CD4-positive, alpha-beta T cell (primary cell): Measurements from ENCODE around the gene PTPRD. TPM values are rescaled to one million over a fixed set of nuclear protein-coding genes. Genes with fewer than 3 reads are reported as not detected.

Experiments
- ATAC-seq: fragments of 200-7000 bp; cut with Tn5 transposase; one replicate; pipeline ENCODE4 v1.10.0; 2022; ENCODE audit warnings: mild to moderate bottlenecking; ENCODE audit not compliant: poor library complexity
- CTCF ChIA-PET: fragments of 350-600 bp; sonication (Branson Sonifier 250); formaldehyde crosslinking; loops from one replicate; lab custom pipeline; 2021; ENCODE audit warnings: antibody characterized with exemption, inconsistent platforms; lab: Charles Lee
- POLR2A ChIA-PET: fragments of 350-600 bp; sonication (Branson Sonifier 250); formaldehyde crosslinking; loops from one replicate; lab custom pipeline; 2021; ENCODE audit warnings: antibody characterized with exemption, inconsistent platforms; lab: Charles Lee
- DNase-seq, 14 experiments: peaks; one replicate each; pipeline ENCODE4 v3.0.0-alpha.2; 2013 to 2020; ENCODE audit warnings: mixed read lengths in 2 of 14
- H3K27ac ChIP-seq, 2 donors: one replicate each; pipeline versions ENCODE4 v1.5.1 to v1.7.0; 2013; ENCODE audit warnings: low read length in 2 of 2, low read depth in 1 of 2, mild to moderate bottlenecking in 1 of 2
- H3K27me3 ChIP-seq, 2 experiments: 1 replicate in 1 of 2; 2 replicates in 1 of 2; pipeline versions ENCODE4 v1.6.1 to v1.7.0; 2013; ENCODE audit warnings: low read length in 2 of 2, control low read depth in 1 of 2, mild to moderate bottlenecking in 1 of 2, moderate library complexity in 1 of 2; ENCODE audit not compliant: insufficient read depth in 2 of 2, control insufficient read depth in 1 of 2
- H3K36me3 ChIP-seq: one replicate; pipeline ENCODE4 v1.6.1; 2013; ENCODE audit warnings: low read length, control low read depth; ENCODE audit not compliant: insufficient read depth
- H3K4me1 ChIP-seq: one replicate; pipeline ENCODE4 v1.6.1; 2013; ENCODE audit warnings: low read length, control low read depth; ENCODE audit not compliant: insufficient read depth
- H3K4me3 ChIP-seq: one replicate; pipeline ENCODE4 v1.5.1; 2013; ENCODE audit warnings: mild to moderate bottlenecking, low read length, moderate library complexity
- H3K9me3 ChIP-seq, 2 experiments: 1 replicate in 1 of 2; 2 replicates in 1 of 2; pipeline versions ENCODE4 v1.6.1 to v1.7.0; 2013; ENCODE audit warnings: low read length in 2 of 2, mild to moderate bottlenecking in 2 of 2, control low read depth in 1 of 2, moderate library complexity in 1 of 2; ENCODE audit not compliant: control insufficient read depth in 1 of 2, insufficient read depth in 1 of 2
- H3K27ac Mint-ChIP-seq: one replicate; pipeline ENCODE4 v1.8.0; 2020; ENCODE audit warnings: mixed read lengths
- H3K27me3 Mint-ChIP-seq: one replicate; pipeline ENCODE4 v1.8.0; 2021; ENCODE audit warnings: mixed read lengths
- H3K36me3 Mint-ChIP-seq: one replicate; pipeline ENCODE4 v1.8.0; 2021; ENCODE audit warnings: low read depth, mixed read lengths
- H3K4me1 Mint-ChIP-seq: one replicate; pipeline ENCODE4 v1.8.0; 2021; ENCODE audit warnings: low read depth, mixed read lengths
- H3K4me3 Mint-ChIP-seq: one replicate; pipeline ENCODE4 v1.8.0; 2020; ENCODE audit warnings: mild to moderate bottlenecking, mixed read lengths
- H3K9me3 Mint-ChIP-seq: one replicate; pipeline ENCODE4 v1.8.0; 2020; ENCODE audit warnings: mixed read lengths
- CTCF ChIP-seq: fragments of 200-600 bp; IDR thresholded peaks from one replicate; pipeline ENCODE4 v1.8.0; 2022; ENCODE audit warnings: antibody characterized with exemption, mild to moderate bottlenecking
- intact Hi-C, 2 experiments: fragments of 100-400 bp; cut with DNase I in 1 of 2; cut with micrococcal nuclease in 1 of 2; formaldehyde crosslinking; loops; one replicate each; pipeline versions ENCODE4 v1.15.1 to v1.9.0; 2023 to 2025; cut with DNase I, micrococcal nuclease
- total RNA-seq, 174 experiments: library from RNA in 2 of 174; stranded (reverse) in 2 of 174; gene quantifications; one replicate each; pipeline ENCODE4 v1.2.3 and lab custom pipeline; 2021 to 2026

PTPRD gene
- total RNA-seq, 2 experiments from 2014 or later = not detected

DNA sequence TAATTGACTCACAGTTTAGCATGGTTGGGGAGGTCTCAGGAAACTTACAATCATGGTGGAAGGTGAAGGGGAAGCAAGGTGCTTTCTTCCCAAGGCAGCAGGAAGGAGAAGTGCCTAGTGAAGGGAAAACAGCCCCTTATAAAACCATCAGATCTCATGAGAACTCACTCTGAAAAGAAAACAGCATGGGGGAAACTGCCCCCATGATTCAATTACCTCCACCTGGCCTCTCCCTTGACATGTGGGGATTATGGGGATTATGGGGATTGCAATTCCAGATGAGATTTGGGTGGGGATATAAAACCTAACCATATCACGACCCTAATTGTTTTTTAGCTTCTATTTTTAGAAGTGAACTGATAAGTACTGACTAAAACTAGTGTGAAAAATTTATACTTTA lies 1435.7 kb downstream of the PTPRD start:
- Histone ChIP-seq H3K4me1 (no peaks in the 10 kb centered on the region), H3K27ac (no peak overlapping the region), H3K9me3 (no peaks in the 10 kb centered on the region), H3K4me3 (no peak overlapping the region), H3K27me3 (no peaks in the 10 kb centered on the region), H3K36me3 (no peaks in the 10 kb centered on the region)
- POLR2A ChIA-PET = no interaction called here
- no peaks in the 10 kb centered on the region for H3K36me3 Mint-ChIP-seq
- H3K4me3 Mint-ChIP-seq = no peak overlapping the region
- TF ChIP-seq CTCF = no peak
- intact Hi-C loops = no loop called here
- H3K9me3 Mint-ChIP-seq = no peaks in the 10 kb centered on the region
- no peak overlapping the region for H3K27ac Mint-ChIP-seq
- DNase-seq = no peak
- no peaks in the 10 kb centered on the region for H3K27me3 Mint-ChIP-seq
- H3K4me1 Mint-ChIP-seq = no peaks in the 10 kb centered on the region
- CTCF ChIA-PET = no interaction called here
- ATAC-seq = no peak

- intact Hi-C loops = no loop called here
- Mint-ChIP-seq H3K9me3 (no peaks in the 10 kb centered on the region), H3K36me3 (no peaks in the 10 kb centered on the region)
These were observed 1438.4 kb downstream of the PTPRD start for GRCh38 chr9:9174358-9174757.

GRCh38 chr9:9173264-9173663 lies 1439.5 kb downstream of the PTPRD start:
- Histone ChIP-seq H3K4me3 (no peak overlapping the region), H3K36me3 (no peaks in the 10 kb centered on the region), H3K27me3 (no peaks in the 10 kb centered on the region), H3K27ac (no peak overlapping the region), H3K9me3 (no peaks in the 10 kb centered on the region), H3K4me1 (no peaks in the 10 kb centered on the region)
- Mint-ChIP-seq H3K27ac (no peak overlapping the region), H3K4me1 (no peaks in the 10 kb centered on the region), H3K9me3 (no peaks in the 10 kb centered on the region), H3K27me3 (no peaks in the 10 kb centered on the region), H3K4me3 (no peak overlapping the region), H3K36me3 (no peaks in the 10 kb centered on the region)
- TF ChIP-seq CTCF = no peak
- DNase-seq (no peak), ATAC-seq (no peak)
- intact Hi-C loops = no loop called here
- ChIA-PET CTCF (no interaction called here), POLR2A (no interaction called here)

More at GRCh38 chr9:9174358-9174757, 1438.4 kb downstream of the PTPRD start:
- POLR2A ChIA-PET = no interaction called here
- DNase-seq (no peak), ATAC-seq (no peak)
- Histone ChIP-seq H3K27ac (no peak overlapping the region), H3K36me3 (no peaks in the 10 kb centered on the region), H3K4me3 (no peak overlapping the region), H3K9me3 (no peaks in the 10 kb centered on the region), H3K27me3 (no peaks in the 10 kb centered on the region), H3K4me1 (no peaks in the 10 kb centered on the region)
- TF ChIP-seq CTCF = no peak
- Mint-ChIP-seq H3K4me1 (no peaks in the 10 kb centered on the region), H3K27ac (no peak overlapping the region), H3K27me3 (no peaks in the 10 kb centered on the region), H3K4me3 (no peak overlapping the region)
- CTCF ChIA-PET = no interaction called here
